ENCODE results near the gene TLN1. TPM values are rescaled to one million over a fixed set of nuclear protein-coding genes. Genes with fewer than 3 reads are reported as not detected.

TLN1 gene
- total and polyA plus RNA-seq, 2 experiments from 2014 or later = 198 to 527 TPM

DNA sequence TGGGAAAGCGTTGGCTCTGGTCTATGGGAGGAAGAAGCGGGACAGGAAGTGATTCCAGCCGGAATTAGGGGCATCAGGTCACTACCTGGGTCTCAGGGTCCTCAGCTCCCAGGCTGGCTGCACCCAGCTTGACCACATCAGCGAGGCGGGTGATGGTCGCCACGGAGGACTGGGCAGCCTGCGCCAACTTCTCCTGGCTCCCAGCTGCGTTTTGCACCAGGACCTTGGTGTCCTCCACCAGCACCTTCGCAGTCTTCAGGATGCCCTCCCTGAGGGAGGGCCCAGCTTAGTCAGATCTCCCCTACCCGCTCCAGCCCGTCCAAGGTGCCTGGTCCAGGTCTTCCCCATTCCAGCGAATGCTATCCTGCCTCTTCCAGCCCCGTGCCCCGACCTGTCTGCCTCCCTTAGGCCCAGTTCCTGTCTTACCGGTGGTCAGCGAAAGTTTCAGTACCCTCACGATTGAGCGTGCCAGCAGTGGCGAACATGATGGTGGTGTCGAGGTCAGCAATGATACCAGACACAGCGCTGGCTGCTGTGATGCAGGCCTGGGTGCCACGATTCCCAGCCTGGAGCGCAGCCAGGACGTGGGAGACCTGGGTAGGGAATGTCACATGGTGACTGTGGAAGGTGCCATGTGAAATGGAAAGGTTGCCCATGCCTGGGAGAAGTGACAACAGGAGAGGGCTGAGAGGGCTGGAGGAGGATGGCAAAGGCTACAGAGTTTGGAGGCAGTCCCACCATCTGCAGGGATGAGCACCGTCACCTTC lies 27.9 kb downstream of the TLN1 start:
- in situ Hi-C loops (cut with MboI) = loop anchor here (25.0 kb wide), 1 partner anchor 92 kb away; the partner anchor contains the start of genes CD72 and TESK1
- no peak overlapping the region for H3K4me2 ChIP-seq (ENCODE audit: unreplicated experiment)
- no peaks in the 10 kb centered on the region for H3K27me3 ChIP-seq (replicated peaks; ENCODE audit: insufficient read depth)
- WGBS, 2 experiments (ENCODE audit: low coverage in 1 of 2, low lambda C conversion rate in 2 of 2, missing lambda C conversion rate in 2 of 2) = 88 to 91% methylated on average over 23 to 26 of the region's 26 CpGs
- no peak for TF ChIP-seq EZH2phosphoT487 (IDR thresholded peaks at IDR 0.05; ENCODE audit: insufficient read depth, low read depth)
- TF ChIP-seq EZH2 (IDR thresholded peaks at IDR 0.05; ENCODE audit: insufficient read depth, poor library complexity, severe bottlenecking) = no peak
- no peak overlapping the region for H3K27ac ChIP-seq
- H3K79me2 ChIP-seq (ENCODE audit: insufficient read depth) = peaks cover 64% of the 10 kb centered on the region
- H3K4me3 ChIP-seq = no peak overlapping the region
- no peak for DNase-seq
- peaks cover 97% of the 10 kb centered on the region for H3K36me3 ChIP-seq (ENCODE audit: low read depth)
- no peak overlapping the region for H2AFZ ChIP-seq
- no peak overlapping the region for H3K9ac ChIP-seq
- H3K9me2 ChIP-seq (ENCODE audit: insufficient read depth) = no peaks in the 10 kb centered on the region
- no peaks in the 10 kb centered on the region for H4K20me1 ChIP-seq (ENCODE audit: insufficient read depth)
- no peaks in the 10 kb centered on the region for H3K9me3 ChIP-seq (ENCODE audit: low read depth)
- peaks cover 91% of the 10 kb centered on the region for H3F3A ChIP-seq (ENCODE audit: insufficient read depth)
- no peaks in the 10 kb centered on the region for H3K4me1 ChIP-seq (ENCODE audit: insufficient read depth)

DNA sequence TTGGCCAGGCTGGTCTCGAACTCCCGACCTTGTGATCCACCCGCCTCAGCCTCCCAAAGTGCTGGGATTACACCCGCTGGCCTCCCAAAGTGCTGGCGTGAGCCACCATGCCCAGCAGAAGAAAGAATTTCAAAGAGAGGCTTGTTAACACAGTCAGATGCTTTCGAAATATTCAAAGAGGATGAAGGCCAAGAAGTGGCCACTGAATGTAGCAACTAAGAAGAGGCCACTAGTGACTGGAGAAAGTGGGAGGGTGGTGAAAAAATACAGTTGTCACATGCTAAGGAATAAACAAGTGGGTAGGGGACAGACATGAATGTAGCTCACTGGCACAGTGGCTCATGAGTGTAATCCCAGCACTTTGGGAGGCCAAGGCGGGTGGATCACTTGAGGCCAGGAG lies 29.3 kb downstream of the TLN1 start:
- H3K27ac ChIP-seq = no peak overlapping the region
- H3K27me3 ChIP-seq (replicated peaks; ENCODE audit: insufficient read depth) = no peaks in the 10 kb centered on the region
- H3K9me2 ChIP-seq (ENCODE audit: insufficient read depth) = no peaks in the 10 kb centered on the region
- no peaks in the 10 kb centered on the region for H3K4me1 ChIP-seq (ENCODE audit: insufficient read depth)
- peaks cover 50% of the 10 kb centered on the region for H3K79me2 ChIP-seq (ENCODE audit: insufficient read depth)
- in situ Hi-C loops (cut with MboI) = loop anchor here (25.0 kb wide), 1 partner anchor 90 kb away; the partner anchor contains the start of genes CD72 and TESK1
- no peak overlapping the region for H2AFZ ChIP-seq
- TF ChIP-seq EZH2 (IDR thresholded peaks at IDR 0.05; ENCODE audit: insufficient read depth, poor library complexity, severe bottlenecking) (no peak), EZH2phosphoT487 (IDR thresholded peaks at IDR 0.05; ENCODE audit: insufficient read depth, low read depth) (no peak)
- H4K20me1 ChIP-seq (ENCODE audit: insufficient read depth) = no peaks in the 10 kb centered on the region
- H3K4me3 ChIP-seq = no peak overlapping the region
- 97 to 98% methylated on average over 7 of the region's 7 CpGs for WGBS, 2 experiments (ENCODE audit: low coverage in 1 of 2, low lambda C conversion rate in 2 of 2, missing lambda C conversion rate in 2 of 2)
- peaks cover 91% of the 10 kb centered on the region for H3F3A ChIP-seq (ENCODE audit: insufficient read depth)
- H3K36me3 ChIP-seq (ENCODE audit: low read depth) = peaks cover 97% of the 10 kb centered on the region
- DNase-seq = peak; percentile 21
- no peak overlapping the region for H3K9ac ChIP-seq
- no peak overlapping the region for H3K4me2 ChIP-seq (ENCODE audit: unreplicated experiment)
- no peaks in the 10 kb centered on the region for H3K9me3 ChIP-seq (ENCODE audit: low read depth)

DNA sequence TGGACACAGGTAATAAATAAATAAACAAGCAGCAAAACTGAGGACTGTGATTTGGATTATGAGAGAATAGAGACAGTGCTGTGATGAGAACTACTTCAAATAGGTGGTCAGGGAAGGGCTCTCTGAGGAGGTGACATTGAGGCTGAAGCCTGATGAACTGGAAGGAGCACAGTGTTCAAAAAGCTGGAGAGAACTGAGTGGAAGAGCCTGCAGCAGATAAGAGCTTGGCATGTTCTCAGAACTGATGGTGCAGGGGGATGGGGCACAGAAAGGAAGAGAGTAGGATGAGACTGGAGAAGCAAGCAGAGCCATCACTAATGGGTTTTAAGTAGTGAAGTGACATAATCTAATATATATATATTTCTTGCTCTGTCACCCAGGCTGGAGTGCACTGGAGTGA lies 31.1 kb downstream of the TLN1 start:
- Histone ChIP-seq H3K4me2 (ENCODE audit: unreplicated experiment) (no peak overlapping the region), H3K4me1 (ENCODE audit: insufficient read depth) (peaks cover 4% of the 10 kb centered on the region), H3K9me3 (ENCODE audit: low read depth) (no peaks in the 10 kb centered on the region), H3K27ac (no peak overlapping the region), H3K4me3 (no peak overlapping the region), H3F3A (ENCODE audit: insufficient read depth) (peaks cover 90% of the 10 kb centered on the region), H3K36me3 (ENCODE audit: low read depth) (peaks cover 96% of the 10 kb centered on the region), H3K27me3 (replicated peaks; ENCODE audit: insufficient read depth) (no peaks in the 10 kb centered on the region), H4K20me1 (ENCODE audit: insufficient read depth) (no peaks in the 10 kb centered on the region), H3K9me2 (ENCODE audit: insufficient read depth) (no peaks in the 10 kb centered on the region), H2AFZ (no peak overlapping the region), H3K79me2 (ENCODE audit: insufficient read depth) (peaks cover 33% of the 10 kb centered on the region), H3K9ac (no peak overlapping the region)
- DNase-seq = no peak
- TF ChIP-seq EZH2 (IDR thresholded peaks at IDR 0.05; ENCODE audit: insufficient read depth, poor library complexity, severe bottlenecking) (no peak), EZH2phosphoT487 (IDR thresholded peaks at IDR 0.05; ENCODE audit: insufficient read depth, low read depth) (no peak)
- in situ Hi-C loops (cut with MboI) = loop anchor here (25.0 kb wide), 1 partner anchor 89 kb away; the partner anchor contains the start of genes CD72 and TESK1

DNA sequence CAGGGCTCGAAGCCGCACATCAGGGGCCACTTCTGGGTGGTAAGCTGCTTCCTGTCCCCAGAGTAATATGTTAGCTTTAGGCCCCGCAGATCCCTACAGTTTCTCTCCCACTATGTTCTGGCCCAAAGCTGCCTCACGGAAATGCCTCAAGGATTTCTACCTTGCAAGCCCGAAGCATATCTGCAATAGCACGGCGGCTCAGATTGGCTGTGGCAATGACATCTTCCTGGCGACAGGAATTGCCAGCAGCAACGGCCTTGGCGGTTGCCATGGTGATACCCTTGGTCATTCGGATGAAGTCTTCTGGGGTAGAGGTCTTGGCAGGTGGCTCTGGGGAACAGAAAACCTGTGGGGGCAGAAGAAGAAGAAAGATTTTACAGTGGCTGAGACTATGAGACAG lies 32.0 kb downstream of the TLN1 start:
- H3K4me2 ChIP-seq (ENCODE audit: unreplicated experiment) = no peak overlapping the region
- no peak for DNase-seq
- peaks cover 13% of the 10 kb centered on the region for H3K4me1 ChIP-seq (ENCODE audit: insufficient read depth)
- H4K20me1 ChIP-seq (ENCODE audit: insufficient read depth) = no peaks in the 10 kb centered on the region
- no peaks in the 10 kb centered on the region for H3K9me3 ChIP-seq (ENCODE audit: low read depth)
- no peak overlapping the region for H3K4me3 ChIP-seq
- peaks cover 89% of the 10 kb centered on the region for H3F3A ChIP-seq (ENCODE audit: insufficient read depth)
- no peaks in the 10 kb centered on the region for H3K9me2 ChIP-seq (ENCODE audit: insufficient read depth)
- no peaks in the 10 kb centered on the region for H3K27me3 ChIP-seq (replicated peaks; ENCODE audit: insufficient read depth)
- in situ Hi-C loops (cut with MboI) = loop anchor here (25.0 kb wide), 1 partner anchor 88 kb away; the partner anchor contains the start of genes CD72 and TESK1
- no peak overlapping the region for H3K27ac ChIP-seq
- TF ChIP-seq EZH2phosphoT487 (IDR thresholded peaks at IDR 0.05; ENCODE audit: insufficient read depth, low read depth) (no peak), EZH2 (IDR thresholded peaks at IDR 0.05; ENCODE audit: insufficient read depth, poor library complexity, severe bottlenecking) (no peak)
- H3K79me2 ChIP-seq (ENCODE audit: insufficient read depth) = peaks cover 27% of the 10 kb centered on the region
- no peak overlapping the region for H2AFZ ChIP-seq
- no peak overlapping the region for H3K9ac ChIP-seq
- 87 to 89% methylated on average over 11 of the region's 11 CpGs for WGBS, 2 experiments (ENCODE audit: low coverage in 1 of 2, low lambda C conversion rate in 2 of 2, missing lambda C conversion rate in 2 of 2)
- H3K36me3 ChIP-seq (ENCODE audit: low read depth) = peaks cover 92% of the 10 kb centered on the region
